Chondrocyte (in vitro differentiated cells): ENCODE results near the gene SCD5. TPM values are rescaled to one million over a fixed set of nuclear protein-coding genes. Genes with fewer than 3 reads are reported as not detected.

Experiments used
- DNase-seq: peaks from one replicate; pipeline ENCODE4 v3.0.0; 2021; ENCODE audit warnings: mixed read lengths, low spot score
- H3K27ac Mint-ChIP-seq: one replicate; pipeline ENCODE4 v1.8.0; 2021; ENCODE audit warnings: mild to moderate bottlenecking, moderate library complexity, mixed read lengths; ENCODE audit not compliant: unreplicated experiment
- H3K27me3 Mint-ChIP-seq: 2 replicates; pipeline ENCODE4 v1.8.0; 2021; ENCODE audit warnings: low read depth, mixed read lengths
- H3K36me3 Mint-ChIP-seq: 2 replicates; pipeline ENCODE4 v1.8.0; 2021; ENCODE audit warnings: low read depth, mixed read lengths
- H3K4me1 Mint-ChIP-seq: 2 replicates; pipeline ENCODE4 v1.8.0; 2021; ENCODE audit warnings: low read depth, mild to moderate bottlenecking, mixed read lengths
- H3K4me3 Mint-ChIP-seq: one replicate; pipeline ENCODE4 v1.8.0; 2021; ENCODE audit warnings: mild to moderate bottlenecking, moderate library complexity, mixed read lengths; ENCODE audit not compliant: unreplicated experiment
- H3K9me3 Mint-ChIP-seq: 2 replicates; pipeline ENCODE4 v1.8.0; 2021; ENCODE audit warnings: low read depth, mixed read lengths
- CTCF ChIP-seq: fragments of 200-600 bp; sonication (generic); IDR thresholded peaks from 2 replicates; pipeline ENCODE4 v1.5.0; 2021; ENCODE audit warnings: antibody characterized with exemption, mild to moderate bottlenecking, moderate library complexity
- total RNA-seq: library from RNA; stranded (reverse); gene quantifications from 3 replicates; pipeline ENCODE4 v1.2.1, GENCODE V29; 2021

SCD5 gene
- total RNA-seq, 1 donor from 2014 or later = 22.6 TPM

GRCh38 chr4:82629238-82630000, 169.2 kb downstream of the SCD5 start:
- no peak for TF ChIP-seq CTCF
- Mint-ChIP-seq H3K27me3 (no peaks in the 10 kb centered on the region), H3K4me3 (no peak overlapping the region), H3K4me1 (peaks cover 9% of the 10 kb centered on the region), H3K27ac (no peak overlapping the region), H3K9me3 (peaks cover 4% of the 10 kb centered on the region), H3K36me3 (peaks cover 8% of the 10 kb centered on the region)
- no peak for DNase-seq

- H3K27me3 Mint-ChIP-seq = no peaks in the 10 kb centered on the region
- H3K36me3 Mint-ChIP-seq = no peaks in the 10 kb centered on the region
- no peak overlapping the region for H3K27ac Mint-ChIP-seq
- no peaks in the 10 kb centered on the region for H3K9me3 Mint-ChIP-seq
- H3K4me3 Mint-ChIP-seq = no peak overlapping the region
- no peak for DNase-seq
- no peak for TF ChIP-seq CTCF
- peaks cover 9% of the 10 kb centered on the region for H3K4me1 Mint-ChIP-seq
Measured at GRCh38 chr4:82626251-82626868, 172.2 kb downstream of the SCD5 start.

GRCh38 chr4:82624819-82625218, 173.8 kb downstream of the SCD5 start:
- H3K27me3 Mint-ChIP-seq = no peaks in the 10 kb centered on the region
- peaks cover 5% of the 10 kb centered on the region for H3K4me1 Mint-ChIP-seq
- H3K36me3 Mint-ChIP-seq = no peaks in the 10 kb centered on the region
- no peak for DNase-seq
- no peak overlapping the region for H3K27ac Mint-ChIP-seq
- TF ChIP-seq CTCF = no peak
- no peaks in the 10 kb centered on the region for H3K9me3 Mint-ChIP-seq
- no peak overlapping the region for H3K4me3 Mint-ChIP-seq

GRCh38 chr4:82623121-82623683, 175.4 kb downstream of the SCD5 start:
- DNase-seq = no peak
- no peaks in the 10 kb centered on the region for H3K27me3 Mint-ChIP-seq
- no peaks in the 10 kb centered on the region for H3K36me3 Mint-ChIP-seq
- H3K9me3 Mint-ChIP-seq = no peaks in the 10 kb centered on the region
- H3K27ac Mint-ChIP-seq = no peak overlapping the region
- no peaks in the 10 kb centered on the region for H3K4me1 Mint-ChIP-seq
- no peak for TF ChIP-seq CTCF
- H3K4me3 Mint-ChIP-seq = no peak overlapping the region

- Mint-ChIP-seq H3K4me1 (no peaks in the 10 kb centered on the region), H3K27ac (no peak overlapping the region), H3K27me3 (no peaks in the 10 kb centered on the region), H3K9me3 (no peaks in the 10 kb centered on the region), H3K36me3 (no peaks in the 10 kb centered on the region), H3K4me3 (no peak overlapping the region)
- TF ChIP-seq CTCF = no peak
- no peak for DNase-seq
Measured at GRCh38 chr4:82621251-82621650, 177.3 kb downstream of the SCD5 start.
